Measurements from ENCODE around the gene RHOT2.

Gene RHOT2

DNA sequence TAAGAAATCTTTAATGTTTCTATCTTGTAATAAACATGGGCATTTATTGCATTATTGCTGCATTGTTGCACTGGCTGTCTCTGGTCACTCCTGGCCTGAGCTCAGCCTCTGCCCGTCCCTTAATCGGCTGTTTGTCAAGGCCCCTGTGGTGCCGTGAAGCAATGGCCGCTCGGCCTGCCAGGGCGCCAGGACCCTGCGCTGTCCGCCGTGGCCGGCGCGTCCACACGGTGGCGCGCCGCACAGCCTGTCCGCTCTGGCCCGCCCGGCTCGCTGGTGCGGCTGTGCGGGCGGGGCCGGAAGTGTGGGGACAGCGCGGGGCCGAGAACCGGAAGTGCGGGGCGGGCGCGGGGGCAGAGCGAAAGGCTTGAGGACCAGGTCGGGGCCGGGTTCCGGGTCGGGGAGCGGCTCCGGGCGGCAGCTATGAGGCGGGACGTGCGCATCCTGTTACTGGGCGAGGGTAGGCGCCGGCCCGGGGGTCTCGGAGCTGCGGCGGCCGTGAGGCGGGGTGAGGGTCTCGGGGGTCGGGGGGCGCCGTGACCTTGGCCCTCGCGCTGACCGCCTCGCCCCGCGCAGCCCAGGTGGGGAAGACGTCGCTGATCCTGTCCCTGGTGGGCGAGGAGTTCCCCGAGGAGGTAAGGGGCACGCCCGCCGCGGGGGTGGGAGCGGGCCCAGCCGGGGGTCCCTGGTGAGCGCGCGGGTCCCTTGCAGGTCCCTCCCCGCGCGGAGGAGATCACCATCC is at the start of gene RHOT2:
Gene RHOT2 (plus strand): TSS at position 353 of the 739 bp plus-strand sequence. CDS start 68 bp downstream, at position 421.
- Histone ChIP-seq H3K4me3 (ENCODE audit: low read length in 2 of 2) (peak within 1 kb of the TSS; percentile 58 to 82), H3K9me3 (ENCODE audit: control insufficient read depth in 2 of 2, low read length in 2 of 2) (no peaks in the 10 kb centered on the region), H3K27ac (ENCODE audit: low read length) (peak within 1 kb of the TSS; percentile 66), H3K4me1 (ENCODE audit: control insufficient read depth, insufficient read depth, low read length) (peaks cover 20% of the 10 kb centered on the region), H3K36me3 (ENCODE audit: control insufficient read depth in 2 of 2, insufficient read depth in 2 of 2, low read length in 2 of 2) (peaks cover 12 to 20% of the 10 kb centered on the region in 2 donors), H3K27me3 (ENCODE audit: control insufficient read depth in 1 of 2, insufficient read depth in 2 of 2, low read length in 2 of 2) (no peaks in the 10 kb centered on the region), H3K9ac (ENCODE audit: low read length in 2 of 2) (peak within 1 kb of the TSS; percentile 75 to 93)

DNA sequence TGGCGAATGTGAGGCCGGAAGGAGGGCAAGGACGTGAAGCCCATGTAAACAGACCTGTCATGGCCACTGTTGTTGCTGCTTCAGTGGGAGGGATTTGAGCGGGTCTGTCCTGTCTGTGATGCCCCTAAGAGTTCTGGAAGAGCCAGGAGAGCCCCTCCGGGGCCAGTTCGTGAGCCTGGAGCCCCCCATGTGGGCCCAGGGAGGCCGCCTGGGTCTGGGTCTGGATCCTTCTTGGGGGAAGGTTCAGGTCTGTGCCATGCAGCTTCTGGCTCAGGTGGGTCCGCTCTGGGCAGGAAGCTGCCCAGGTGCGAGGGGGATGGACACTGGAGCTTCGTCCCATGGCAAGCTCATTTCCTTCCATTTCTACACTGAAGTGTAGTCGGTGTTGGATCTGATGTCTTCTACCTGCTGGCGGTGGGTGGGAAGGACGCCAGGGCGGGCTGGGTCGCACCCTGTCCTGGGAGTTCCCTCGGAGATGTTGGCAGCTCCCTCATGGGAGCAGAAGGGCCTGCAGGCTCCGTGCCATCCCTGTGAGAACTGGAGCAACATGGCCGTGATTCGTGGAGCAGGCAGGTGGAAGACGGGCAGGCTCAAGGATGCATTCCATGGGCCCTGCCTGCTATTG is 48.3 kb upstream of the RHOT2 start:
- Histone ChIP-seq H3K4me1 (ENCODE audit: control insufficient read depth, insufficient read depth, low read length) (no peaks in the 10 kb centered on the region), H3K9ac (ENCODE audit: low read length in 2 of 2) (no peak overlapping the region), H3K4me3 (ENCODE audit: low read length in 2 of 2) (no peak overlapping the region), H3K27ac (ENCODE audit: low read length) (no peak overlapping the region), H3K9me3 (ENCODE audit: control insufficient read depth in 2 of 2, low read length in 2 of 2) (no peaks in the 10 kb centered on the region), H3K27me3 (ENCODE audit: control insufficient read depth in 1 of 2, insufficient read depth in 2 of 2, low read length in 2 of 2) (no peaks in the 10 kb centered on the region), H3K36me3 (ENCODE audit: control insufficient read depth in 2 of 2, insufficient read depth in 2 of 2, low read length in 2 of 2) (peaks cover 0 to 6% of the 10 kb centered on the region in 2 donors)

DNA sequence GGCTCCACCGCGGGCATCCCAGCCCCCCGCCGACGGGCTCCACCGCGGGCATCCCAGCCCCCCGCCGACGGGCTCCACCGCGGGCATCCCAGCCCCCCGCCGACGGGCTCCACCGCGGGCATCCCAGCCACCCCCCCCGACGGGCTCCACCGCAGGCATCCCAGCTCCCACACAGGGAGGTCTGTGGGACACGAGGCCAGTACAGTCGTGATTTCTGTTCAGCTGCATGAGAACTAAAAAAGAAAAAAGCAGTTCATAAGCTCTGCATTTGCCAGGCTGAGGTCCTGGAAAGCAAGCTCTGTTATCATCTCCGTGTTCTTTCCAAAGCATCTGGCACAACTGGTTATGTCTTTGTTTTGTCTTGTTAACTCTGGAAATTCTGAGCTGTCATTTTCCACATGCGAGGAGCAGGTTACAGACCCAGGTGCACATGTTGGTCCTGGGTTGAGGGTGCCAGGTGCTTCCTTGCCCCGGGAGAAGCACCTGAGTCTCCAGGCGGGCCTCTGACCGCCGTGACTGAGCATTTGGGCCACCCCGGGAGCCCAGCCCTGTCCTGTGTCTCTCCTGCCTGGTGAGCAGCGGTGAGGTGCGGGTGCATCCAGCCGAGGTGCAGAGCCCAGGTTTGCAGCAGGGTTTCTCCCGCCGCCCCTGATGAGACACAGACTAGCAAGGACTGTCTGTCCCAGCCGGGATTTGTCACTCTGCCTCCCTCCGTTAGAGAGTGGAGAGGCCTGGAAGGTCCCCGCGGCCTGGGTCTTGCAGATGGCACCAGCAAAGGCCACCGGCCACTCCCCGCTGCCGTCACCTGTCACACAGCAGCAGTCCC is 47.0 kb upstream of the RHOT2 start:
- no peaks in the 10 kb centered on the region for H3K4me1 ChIP-seq (ENCODE audit: control insufficient read depth, insufficient read depth, low read length)
- peaks cover 0 to 3% of the 10 kb centered on the region in 2 donors for H3K36me3 ChIP-seq (ENCODE audit: control insufficient read depth in 2 of 2, insufficient read depth in 2 of 2, low read length in 2 of 2)
- H3K9ac ChIP-seq (ENCODE audit: low read length in 2 of 2) = no peak overlapping the region
- H3K9me3 ChIP-seq (ENCODE audit: control insufficient read depth in 2 of 2, low read length in 2 of 2) = no peaks in the 10 kb centered on the region
- no peak overlapping the region for H3K4me3 ChIP-seq (ENCODE audit: low read length in 2 of 2)
- no peak overlapping the region for H3K27ac ChIP-seq (ENCODE audit: low read length)
- no peaks in the 10 kb centered on the region for H3K27me3 ChIP-seq (ENCODE audit: control insufficient read depth in 1 of 2, insufficient read depth in 2 of 2, low read length in 2 of 2)

DNA sequence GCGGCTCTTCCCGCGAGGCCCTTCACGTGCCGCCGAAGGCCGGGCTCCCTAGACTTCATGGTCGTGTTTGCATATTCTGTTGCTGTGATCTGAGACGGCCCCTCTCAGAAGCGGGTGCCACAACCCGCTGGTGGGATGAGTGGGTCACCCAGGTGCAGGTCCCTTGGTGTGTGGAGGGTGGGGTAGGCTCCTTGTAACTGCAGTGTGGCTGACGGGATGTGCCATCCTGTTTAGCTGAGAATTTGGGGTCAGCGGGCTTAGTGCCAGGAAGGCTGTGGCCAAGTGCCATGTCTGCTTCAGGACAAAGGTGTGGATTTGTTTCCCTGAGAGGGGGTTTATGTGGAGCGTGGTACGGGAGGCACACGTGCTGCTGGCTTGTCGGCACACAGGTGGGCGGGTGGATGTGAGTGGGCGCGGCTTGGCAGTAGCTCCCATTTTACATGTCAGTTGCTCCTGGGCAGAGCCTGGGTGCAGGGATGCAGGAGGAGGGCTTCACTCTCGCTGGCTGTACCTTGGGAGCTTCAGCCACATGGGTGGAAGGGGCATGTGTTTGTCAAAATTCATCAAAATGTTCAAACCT is 46.3 kb upstream of the RHOT2 start:
- H3K27me3 ChIP-seq (ENCODE audit: control insufficient read depth in 1 of 2, insufficient read depth in 2 of 2, low read length in 2 of 2) = no peaks in the 10 kb centered on the region
- no peak overlapping the region for H3K9ac ChIP-seq (ENCODE audit: low read length in 2 of 2)
- H3K36me3 ChIP-seq (ENCODE audit: control insufficient read depth in 2 of 2, insufficient read depth in 2 of 2, low read length in 2 of 2) = peaks cover 0 to 5% of the 10 kb centered on the region in 2 donors
- no peaks in the 10 kb centered on the region for H3K9me3 ChIP-seq (ENCODE audit: control insufficient read depth in 2 of 2, low read length in 2 of 2)
- H3K4me1 ChIP-seq (ENCODE audit: control insufficient read depth, insufficient read depth, low read length) = no peaks in the 10 kb centered on the region
- no peak overlapping the region for H3K27ac ChIP-seq (ENCODE audit: low read length)
- no peak overlapping the region for H3K4me3 ChIP-seq (ENCODE audit: low read length in 2 of 2)

DNA sequence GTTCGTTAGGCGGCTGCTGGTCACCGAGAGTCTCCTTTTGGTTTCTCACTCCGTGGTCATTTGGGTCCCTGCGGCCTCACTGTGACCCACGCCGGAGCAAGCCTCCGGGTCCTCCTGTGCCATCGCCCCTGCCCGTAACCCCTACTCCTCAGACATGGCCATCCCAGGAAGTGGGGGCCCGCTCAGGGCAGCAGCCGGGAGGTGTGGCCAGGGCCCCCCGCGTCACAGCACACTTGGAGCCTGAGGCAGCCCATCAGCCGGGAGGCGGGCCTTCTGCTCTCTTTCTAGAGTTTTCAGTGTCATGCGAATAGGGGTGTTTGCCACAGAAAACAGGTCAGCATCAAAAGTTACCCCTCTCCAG is 45.0 kb upstream of the RHOT2 start:
- H3K27ac ChIP-seq (ENCODE audit: low read length) = no peak overlapping the region
- no peaks in the 10 kb centered on the region for H3K27me3 ChIP-seq (ENCODE audit: control insufficient read depth in 1 of 2, insufficient read depth in 2 of 2, low read length in 2 of 2)
- peaks cover 0 to 3% of the 10 kb centered on the region in 2 donors for H3K36me3 ChIP-seq (ENCODE audit: control insufficient read depth in 2 of 2, insufficient read depth in 2 of 2, low read length in 2 of 2)
- H3K4me1 ChIP-seq (ENCODE audit: control insufficient read depth, insufficient read depth, low read length) = no peaks in the 10 kb centered on the region
- H3K4me3 ChIP-seq (ENCODE audit: low read length in 2 of 2) = no peak overlapping the region
- no peak overlapping the region for H3K9ac ChIP-seq (ENCODE audit: low read length in 2 of 2)
- H3K9me3 ChIP-seq (ENCODE audit: control insufficient read depth in 2 of 2, low read length in 2 of 2) = no peaks in the 10 kb centered on the region

DNA sequence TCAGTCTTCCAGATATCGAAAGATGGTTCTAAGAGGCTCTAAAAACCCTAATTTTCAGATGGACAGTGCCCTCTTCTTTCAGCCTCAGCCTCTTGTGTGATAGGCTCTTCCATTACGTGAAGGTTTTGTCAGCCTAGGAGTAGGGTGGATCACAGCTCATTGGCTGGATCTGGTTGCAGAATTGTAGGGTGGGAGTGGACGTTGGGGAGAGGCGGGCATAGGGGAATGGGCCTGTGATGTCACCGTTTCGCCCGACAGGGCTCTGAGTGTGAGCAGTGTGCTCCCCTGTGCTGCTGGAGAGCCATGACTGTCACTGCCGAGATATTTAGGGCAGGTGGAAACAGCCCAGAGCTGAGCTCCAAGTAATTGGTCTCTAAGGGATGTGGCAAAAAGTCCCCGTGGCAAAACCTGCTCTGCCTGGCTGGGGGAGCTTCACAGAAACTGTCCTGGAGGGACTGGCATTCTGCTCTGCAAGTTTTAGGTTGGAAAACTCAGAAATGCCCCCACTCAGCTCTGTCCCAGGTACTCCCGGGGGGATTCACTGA is 43.3 kb upstream of the RHOT2 start:
- Histone ChIP-seq H3K27me3 (ENCODE audit: control insufficient read depth in 1 of 2, insufficient read depth in 2 of 2, low read length in 2 of 2) (no peaks in the 10 kb centered on the region), H3K9ac (ENCODE audit: low read length in 2 of 2) (no peak overlapping the region), H3K27ac (ENCODE audit: low read length) (no peak overlapping the region), H3K4me1 (ENCODE audit: control insufficient read depth, insufficient read depth, low read length) (no peaks in the 10 kb centered on the region), H3K9me3 (ENCODE audit: control insufficient read depth in 2 of 2, low read length in 2 of 2) (no peaks in the 10 kb centered on the region), H3K4me3 (ENCODE audit: low read length in 2 of 2) (no peak overlapping the region), H3K36me3 (ENCODE audit: control insufficient read depth in 2 of 2, insufficient read depth in 2 of 2, low read length in 2 of 2) (peaks cover 0 to 4% of the 10 kb centered on the region in 2 donors)

DNA sequence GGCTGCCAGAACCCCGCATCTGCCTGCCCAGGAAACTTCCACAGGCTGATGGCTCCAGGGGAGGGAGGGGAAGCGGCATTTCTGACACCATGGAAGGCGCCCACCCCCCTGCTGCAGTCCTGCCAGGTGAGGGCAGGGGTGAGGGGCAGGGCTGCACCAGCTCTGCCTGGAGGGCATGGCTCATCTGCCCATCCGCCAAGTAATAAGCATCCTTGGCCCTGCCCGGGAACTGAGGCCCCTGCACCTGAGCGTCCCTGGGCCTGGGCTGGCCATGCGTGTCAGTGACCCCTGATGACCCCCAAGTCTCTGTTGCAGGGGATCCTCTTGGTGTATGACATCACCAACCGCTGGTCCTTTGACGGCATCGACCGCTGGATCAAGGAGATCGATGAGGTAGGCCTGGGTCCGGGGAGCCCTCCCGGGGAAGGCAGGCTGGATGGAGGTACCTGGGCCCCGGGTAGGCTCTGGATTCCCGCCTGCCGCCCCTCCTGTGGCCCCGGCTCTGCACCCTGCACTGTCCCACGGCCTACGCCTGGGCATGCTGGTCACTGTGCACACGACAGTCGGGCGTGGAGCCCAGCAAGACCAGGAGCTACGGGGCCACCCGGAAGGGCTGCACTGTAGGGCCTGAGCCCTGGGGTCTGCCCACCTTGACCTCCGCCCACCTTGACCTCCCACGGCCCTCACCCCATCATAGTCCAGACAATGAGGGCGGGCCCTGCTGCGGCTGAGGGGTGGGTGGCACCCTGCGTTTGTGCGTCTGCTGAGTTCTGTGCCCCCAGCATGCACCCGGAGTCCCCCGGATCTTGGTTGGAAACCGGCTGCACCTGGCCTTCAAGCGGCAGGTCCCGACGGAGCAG is 42.6 kb upstream of the RHOT2 start:
- H3K4me1 ChIP-seq (ENCODE audit: control insufficient read depth, insufficient read depth, low read length) = peaks cover 6% of the 10 kb centered on the region
- peaks cover 0 to 4% of the 10 kb centered on the region in 2 donors for H3K36me3 ChIP-seq (ENCODE audit: control insufficient read depth in 2 of 2, insufficient read depth in 2 of 2, low read length in 2 of 2)
- no peaks in the 10 kb centered on the region for H3K9me3 ChIP-seq (ENCODE audit: control insufficient read depth in 2 of 2, low read length in 2 of 2)
- H3K4me3 ChIP-seq (ENCODE audit: low read length in 2 of 2) = no peak overlapping the region
- H3K27me3 ChIP-seq (ENCODE audit: control insufficient read depth in 1 of 2, insufficient read depth in 2 of 2, low read length in 2 of 2) = no peaks in the 10 kb centered on the region
- no peak overlapping the region for H3K27ac ChIP-seq (ENCODE audit: low read length)
- no peak overlapping the region for H3K9ac ChIP-seq (ENCODE audit: low read length in 2 of 2)

DNA sequence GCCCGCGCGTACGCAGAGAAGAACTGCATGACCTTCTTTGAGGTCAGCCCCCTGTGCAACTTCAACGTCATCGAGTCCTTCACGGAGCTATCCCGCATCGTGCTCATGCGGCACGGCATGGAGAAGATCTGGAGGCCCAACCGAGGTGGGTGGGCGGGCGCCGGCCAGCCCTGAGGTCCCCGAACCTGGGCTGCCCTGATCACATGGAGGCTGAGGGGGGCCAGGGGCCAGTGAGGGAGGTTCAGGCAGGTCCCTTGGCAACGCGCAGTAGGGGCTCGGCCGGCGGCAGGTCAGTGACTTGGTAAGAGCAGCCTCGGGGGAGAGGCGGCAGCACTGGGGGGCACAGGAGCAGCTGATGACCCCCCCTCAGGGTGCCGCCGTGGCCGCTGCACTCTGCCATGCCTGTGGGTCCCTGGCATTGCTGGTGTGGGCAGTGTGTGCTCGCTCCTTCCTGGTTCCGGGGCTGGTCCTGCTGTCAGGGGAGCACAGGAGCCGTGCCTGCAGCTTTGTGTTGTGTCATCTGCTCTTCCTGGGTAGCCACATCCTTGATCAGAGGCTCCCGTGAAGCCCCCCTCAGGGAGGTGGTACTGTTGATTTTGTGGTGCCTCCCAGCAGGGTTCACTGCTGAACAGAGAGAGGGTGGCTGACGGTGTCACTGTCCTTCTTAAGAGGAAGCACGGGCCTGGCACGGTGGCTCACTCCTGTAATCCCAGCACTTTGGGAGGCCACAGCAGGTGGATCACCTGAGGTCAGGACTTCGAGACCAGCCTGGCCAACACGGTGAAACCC is 41.8 kb upstream of the RHOT2 start:
- H3K4me1 ChIP-seq (ENCODE audit: control insufficient read depth, insufficient read depth, low read length) = peaks cover 13% of the 10 kb centered on the region
- H3K36me3 ChIP-seq (ENCODE audit: control insufficient read depth in 2 of 2, insufficient read depth in 2 of 2, low read length in 2 of 2) = peaks cover 0 to 4% of the 10 kb centered on the region in 2 donors
- no peak overlapping the region for H3K27ac ChIP-seq (ENCODE audit: low read length)
- no peak overlapping the region for H3K4me3 ChIP-seq (ENCODE audit: low read length in 2 of 2)
- H3K9ac ChIP-seq (ENCODE audit: low read length in 2 of 2) = no peak overlapping the region
- no peaks in the 10 kb centered on the region for H3K9me3 ChIP-seq (ENCODE audit: control insufficient read depth in 2 of 2, low read length in 2 of 2)
- H3K27me3 ChIP-seq (ENCODE audit: control insufficient read depth in 1 of 2, insufficient read depth in 2 of 2, low read length in 2 of 2) = peaks cover 2 to 3% of the 10 kb centered on the region in 2 donors

DNA sequence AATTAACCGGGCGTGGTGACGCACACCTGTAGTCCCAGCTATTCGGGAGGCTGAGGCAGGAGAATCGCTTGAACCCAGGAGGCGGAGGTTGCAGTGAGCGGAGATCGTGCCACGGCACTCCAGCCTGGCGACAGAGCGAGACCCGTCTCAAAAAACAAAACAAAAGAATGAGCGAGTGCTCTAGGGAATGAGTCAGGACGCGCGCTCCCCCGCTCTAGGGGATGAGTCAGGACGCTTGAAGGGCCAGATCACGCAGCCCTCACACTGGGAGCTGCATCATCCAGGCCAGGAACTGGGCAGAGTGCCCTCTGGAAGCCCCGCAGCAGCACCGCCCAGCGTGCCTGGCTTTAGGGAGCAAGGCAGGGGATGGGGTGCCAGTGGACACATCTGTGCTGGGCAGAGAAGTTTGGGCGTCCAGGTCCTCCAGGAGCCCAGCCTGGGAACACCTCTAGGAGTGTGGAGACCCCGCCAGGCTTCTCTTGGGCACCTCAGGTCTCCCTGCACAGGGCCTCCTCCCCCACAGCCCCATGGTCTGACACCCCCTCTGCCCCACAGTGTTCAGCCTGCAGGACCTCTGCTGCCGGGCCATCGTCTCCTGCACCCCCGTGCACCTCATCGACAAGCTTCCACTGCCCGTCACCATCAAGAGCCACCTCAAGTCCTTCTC is 41.0 kb upstream of the RHOT2 start:
- Histone ChIP-seq H3K27ac (ENCODE audit: low read length) (no peak overlapping the region), H3K27me3 (ENCODE audit: control insufficient read depth in 1 of 2, insufficient read depth in 2 of 2, low read length in 2 of 2) (peaks cover 2 to 3% of the 10 kb centered on the region in 2 donors), H3K9ac (ENCODE audit: low read length in 2 of 2) (no peak overlapping the region), H3K4me3 (ENCODE audit: low read length in 2 of 2) (no peak overlapping the region), H3K9me3 (ENCODE audit: control insufficient read depth in 2 of 2, low read length in 2 of 2) (no peaks in the 10 kb centered on the region), H3K36me3 (ENCODE audit: control insufficient read depth in 2 of 2, insufficient read depth in 2 of 2, low read length in 2 of 2) (peaks cover 0 to 4% of the 10 kb centered on the region in 2 donors), H3K4me1 (ENCODE audit: control insufficient read depth, insufficient read depth, low read length) (peaks cover 14% of the 10 kb centered on the region)
